WTC11 (cell line): ENCODE results near the gene MEST. TPM values are rescaled to one million over a fixed set of nuclear protein-coding genes. Genes with fewer than 3 reads are reported as not detected.

Source experiments
- CDX4 ChIP-seq: fragments of 250-450 bp; sonication (Bioruptor Pico); IDR thresholded peaks from 2 replicates; pipeline ENCODE4 v1.9.0; 2021; ENCODE audit warnings: moderate library complexity, mild to moderate bottlenecking, inconsistent platforms, borderline replicate concordance
- CREM ChIP-seq: sonication (generic); formaldehyde crosslinking; IDR thresholded peaks from 2 replicates; pipeline ENCODE4 v1.8.1; 2022; ENCODE audit warnings: mild to moderate bottlenecking, missing genetic modification reagents, moderate library complexity
- E2F5 ChIP-seq: sonication (generic); formaldehyde crosslinking; IDR thresholded peaks from 2 replicates; pipeline ENCODE4 v1.8.1; 2022; ENCODE audit warnings: mild to moderate bottlenecking, moderate library complexity, missing genetic modification reagents
- ETV6 ChIP-seq: sonication (generic); formaldehyde crosslinking; IDR thresholded peaks from 2 replicates; pipeline ENCODE4 v1.8.1; 2022; ENCODE audit warnings: mild to moderate bottlenecking, missing genetic modification reagents
- GABPB1 ChIP-seq: sonication (generic); formaldehyde crosslinking; IDR thresholded peaks from 2 replicates; pipeline ENCODE4 v1.8.1; 2023; ENCODE audit warnings: mild to moderate bottlenecking, missing genetic modification reagents
- HMGA2 ChIP-seq: fragments of 250-450 bp; sonication (Bioruptor Pico); IDR thresholded peaks from 2 replicates; pipeline ENCODE4 v1.4.0; 2021; ENCODE audit warnings: mild to moderate bottlenecking, moderate library complexity
- MYBL2 ChIP-seq: sonication (generic); formaldehyde crosslinking; IDR thresholded peaks from 2 replicates; pipeline ENCODE4 v1.8.1; 2023; ENCODE audit warnings: mild to moderate bottlenecking, moderate library complexity, missing genetic modification reagents
- NFATC4 ChIP-seq: fragments of 250-450 bp; sonication (Bioruptor Pico); IDR thresholded peaks from 2 replicates; pipeline ENCODE4 v1.9.0; 2021; ENCODE audit warnings: mild to moderate bottlenecking
- NFYB ChIP-seq: sonication (generic); formaldehyde crosslinking; conservative IDR thresholded peaks from 2 replicates; pipeline ENCODE4 v1.8.0; 2022; ENCODE audit warnings: low read depth, missing genetic modification reagents
- NR3C1 ChIP-seq: sonication (generic); formaldehyde crosslinking; conservative IDR thresholded peaks from 2 replicates; pipeline ENCODE4 v1.8.1; 2023; ENCODE audit warnings: low read depth, mild to moderate bottlenecking, missing genetic modification reagents
- RELA ChIP-seq: sonication (generic); formaldehyde crosslinking; IDR thresholded peaks from 2 replicates; pipeline ENCODE4 v1.8.1; 2022; ENCODE audit warnings: missing genetic modification reagents, mild to moderate bottlenecking, borderline replicate concordance
- SMAD4 ChIP-seq: sonication (generic); formaldehyde crosslinking; IDR thresholded peaks from 2 replicates; pipeline ENCODE4 v1.8.0; 2022; ENCODE audit warnings: mild to moderate bottlenecking, missing genetic modification reagents
- TCF7 ChIP-seq: sonication (generic); formaldehyde crosslinking; IDR thresholded peaks from 2 replicates; pipeline ENCODE4 v1.8.0; 2022; ENCODE audit warnings: mild to moderate bottlenecking, low read depth, missing genetic modification reagents, moderate library complexity
- TP53 ChIP-seq: sonication (generic); formaldehyde crosslinking; IDR thresholded peaks from 2 replicates; pipeline ENCODE4 v1.8.1; 2023; ENCODE audit warnings: mild to moderate bottlenecking, missing genetic modification reagents
- ZNF232 ChIP-seq: sonication (generic); formaldehyde crosslinking; IDR thresholded peaks from 2 replicates; pipeline ENCODE4 v1.8.0; 2022; ENCODE audit warnings: mild to moderate bottlenecking, missing genetic modification reagents
- ZNF281 ChIP-seq: sonication (generic); formaldehyde crosslinking; IDR thresholded peaks from 2 replicates; pipeline ENCODE4 v1.8.0; 2023; ENCODE audit warnings: mild to moderate bottlenecking, missing genetic modification reagents
- ZNF671 ChIP-seq: fragments of 250-450 bp; sonication (Bioruptor Pico); IDR thresholded peaks from 2 replicates; pipeline ENCODE4 v1.8.0; 2021; ENCODE audit warnings: mild to moderate bottlenecking
- total RNA-seq: library from RNA; stranded (reverse); gene quantifications from 3 replicates; pipeline ENCODE4 v1.2.3, GENCODE V29; 2021
- TF ChIP-seq, protein P1 (sequence below): sonication (generic); formaldehyde crosslinking; IDR thresholded peaks from 2 replicates; pipeline ENCODE4 v1.8.1; 2023; ENCODE audit warnings: mild to moderate bottlenecking, missing genetic modification reagents, moderate library complexity
- TF ChIP-seq, protein P2 (sequence below): sonication (generic); formaldehyde crosslinking; IDR thresholded peaks from 2 replicates; pipeline ENCODE4 v1.8.0; 2022; ENCODE audit warnings: mild to moderate bottlenecking, missing genetic modification reagents
- TF ChIP-seq, protein P3 (sequence below): sonication (generic); formaldehyde crosslinking; IDR thresholded peaks from 2 replicates; pipeline ENCODE4 v1.8.1; 2022; ENCODE audit warnings: missing genetic modification reagents, borderline replicate concordance
- TF ChIP-seq, protein P4 (sequence below): sonication (generic); formaldehyde crosslinking; IDR thresholded peaks from 2 replicates; pipeline ENCODE4 v1.8.0; 2023; ENCODE audit warnings: missing genetic modification reagents, mild to moderate bottlenecking, borderline replicate concordance
- TF ChIP-seq, protein P5 (sequence below): sonication (generic); formaldehyde crosslinking; IDR thresholded peaks from 2 replicates; pipeline ENCODE4 v1.8.1; 2023; ENCODE audit warnings: mild to moderate bottlenecking, missing genetic modification reagents

The MEST gene
- total RNA-seq, 1 experiment from 2014 or later = 188 TPM

DNA sequence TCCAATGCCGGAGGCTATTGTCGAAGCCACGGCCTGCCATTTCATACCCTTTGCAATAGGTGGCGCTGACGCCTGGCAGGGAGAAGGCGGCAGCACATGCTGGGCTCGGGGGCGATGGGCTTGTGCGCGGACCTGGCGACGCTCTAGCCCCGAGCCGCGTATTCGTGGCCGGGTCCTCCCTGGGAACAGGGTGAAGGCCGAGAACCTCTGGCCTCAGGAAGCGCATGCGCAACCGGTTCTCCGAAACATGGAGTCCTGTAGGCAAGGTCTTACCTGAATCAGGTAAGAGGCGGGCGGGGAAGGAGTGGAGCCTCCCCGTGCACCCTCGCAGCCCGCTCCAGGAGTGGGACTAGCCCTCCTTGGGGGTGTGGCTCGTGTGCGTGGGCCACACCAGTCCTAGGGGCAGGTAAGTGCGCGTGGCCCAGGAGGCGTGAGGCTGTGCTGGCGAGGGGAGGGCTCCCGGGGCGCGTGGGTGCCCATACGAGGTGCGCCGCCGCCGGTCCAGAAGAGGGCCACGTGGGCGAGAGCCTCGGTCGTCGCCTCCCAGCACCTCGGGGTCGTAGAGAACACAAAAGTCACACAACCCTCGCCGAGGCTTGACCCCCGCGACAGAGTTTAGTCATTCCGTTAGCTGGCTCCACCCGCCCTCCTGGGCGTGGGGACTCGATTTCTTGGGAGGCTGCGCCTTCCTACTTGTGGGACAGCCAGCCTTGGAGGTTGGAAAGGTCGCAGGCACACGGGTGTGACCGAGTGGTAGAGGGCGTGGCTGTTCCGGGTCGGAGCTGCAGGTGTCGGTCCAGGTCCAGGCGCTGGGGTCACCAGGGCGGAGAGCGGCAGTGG lies 5.6 kb upstream of the MEST start (continued):
- TF ChIP-seq CDX4 (no peak), NFYB (CRISPR knock-in tag) (no peak), ETV6 (CRISPR knock-in tag) (peak; percentile 93; the same call in 1 of the 2 replicates), TP53 (CRISPR knock-in tag) (0 out of 2 replicates have a peak, but pooled peaks have one; percentile 32), NFATC4 (CRISPR knock-in tag) (no peak), SMAD4 (no peak), GABPB1 (peak; percentile 50), RELA (peak; percentile 60; the same call in 1 of the 2 replicates), HMGA2 (no peak), ZNF281 (CRISPR knock-in tag) (peak; percentile 82), E2F5 (peak; percentile 66), MYBL2 (CRISPR knock-in tag) (peak; percentile 77), ZNF232 (peak; percentile 90; the same call in 1 of the 2 replicates), NR3C1 (CRISPR knock-in tag) (no peak), TCF7 (no peak; the same call in 1 of the 2 replicates), CREM (no peak; the same call in 1 of the 2 replicates), ZNF671 (CRISPR knock-in tag) (no peak)
- TF ChIP-seq, protein P1, sequence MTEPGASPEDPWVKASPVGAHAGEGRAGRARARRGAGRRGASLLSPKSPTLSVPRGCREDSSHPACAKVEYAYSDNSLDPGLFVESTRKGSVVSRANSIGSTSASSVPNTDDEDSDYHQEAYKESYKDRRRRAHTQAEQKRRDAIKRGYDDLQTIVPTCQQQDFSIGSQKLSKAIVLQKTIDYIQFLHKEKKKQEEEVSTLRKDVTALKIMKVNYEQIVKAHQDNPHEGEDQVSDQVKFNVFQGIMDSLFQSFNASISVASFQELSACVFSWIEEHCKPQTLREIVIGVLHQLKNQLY = peak; percentile 33; the same call in 1 of the 2 replicates
- TF ChIP-seq, protein P2, sequence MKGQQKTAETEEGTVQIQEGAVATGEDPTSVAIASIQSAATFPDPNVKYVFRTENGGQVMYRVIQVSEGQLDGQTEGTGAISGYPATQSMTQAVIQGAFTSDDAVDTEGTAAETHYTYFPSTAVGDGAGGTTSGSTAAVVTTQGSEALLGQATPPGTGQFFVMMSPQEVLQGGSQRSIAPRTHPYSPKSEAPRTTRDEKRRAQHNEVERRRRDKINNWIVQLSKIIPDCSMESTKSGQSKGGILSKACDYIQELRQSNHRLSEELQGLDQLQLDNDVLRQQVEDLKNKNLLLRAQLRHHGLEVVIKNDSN (CRISPR knock-in tag) = peak; percentile 57; the same call in 1 of the 2 replicates
- TF ChIP-seq, protein P3, sequence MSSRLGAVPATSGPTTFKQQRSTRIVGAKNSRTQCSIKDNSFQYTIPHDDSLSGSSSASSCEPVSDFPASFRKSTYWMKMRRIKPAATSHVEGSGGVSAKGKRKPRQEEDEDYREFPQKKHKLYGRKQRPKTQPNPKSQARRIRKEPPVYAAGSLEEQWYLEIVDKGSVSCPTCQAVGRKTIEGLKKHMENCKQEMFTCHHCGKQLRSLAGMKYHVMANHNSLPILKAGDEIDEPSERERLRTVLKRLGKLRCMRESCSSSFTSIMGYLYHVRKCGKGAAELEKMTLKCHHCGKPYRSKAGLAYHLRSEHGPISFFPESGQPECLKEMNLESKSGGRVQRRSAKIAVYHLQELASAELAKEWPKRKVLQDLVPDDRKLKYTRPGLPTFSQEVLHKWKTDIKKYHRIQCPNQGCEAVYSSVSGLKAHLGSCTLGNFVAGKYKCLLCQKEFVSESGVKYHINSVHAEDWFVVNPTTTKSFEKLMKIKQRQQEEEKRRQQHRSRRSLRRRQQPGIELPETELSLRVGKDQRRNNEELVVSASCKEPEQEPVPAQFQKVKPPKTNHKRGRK (CRISPR knock-in tag) = no peak
- TF ChIP-seq, protein P4, sequence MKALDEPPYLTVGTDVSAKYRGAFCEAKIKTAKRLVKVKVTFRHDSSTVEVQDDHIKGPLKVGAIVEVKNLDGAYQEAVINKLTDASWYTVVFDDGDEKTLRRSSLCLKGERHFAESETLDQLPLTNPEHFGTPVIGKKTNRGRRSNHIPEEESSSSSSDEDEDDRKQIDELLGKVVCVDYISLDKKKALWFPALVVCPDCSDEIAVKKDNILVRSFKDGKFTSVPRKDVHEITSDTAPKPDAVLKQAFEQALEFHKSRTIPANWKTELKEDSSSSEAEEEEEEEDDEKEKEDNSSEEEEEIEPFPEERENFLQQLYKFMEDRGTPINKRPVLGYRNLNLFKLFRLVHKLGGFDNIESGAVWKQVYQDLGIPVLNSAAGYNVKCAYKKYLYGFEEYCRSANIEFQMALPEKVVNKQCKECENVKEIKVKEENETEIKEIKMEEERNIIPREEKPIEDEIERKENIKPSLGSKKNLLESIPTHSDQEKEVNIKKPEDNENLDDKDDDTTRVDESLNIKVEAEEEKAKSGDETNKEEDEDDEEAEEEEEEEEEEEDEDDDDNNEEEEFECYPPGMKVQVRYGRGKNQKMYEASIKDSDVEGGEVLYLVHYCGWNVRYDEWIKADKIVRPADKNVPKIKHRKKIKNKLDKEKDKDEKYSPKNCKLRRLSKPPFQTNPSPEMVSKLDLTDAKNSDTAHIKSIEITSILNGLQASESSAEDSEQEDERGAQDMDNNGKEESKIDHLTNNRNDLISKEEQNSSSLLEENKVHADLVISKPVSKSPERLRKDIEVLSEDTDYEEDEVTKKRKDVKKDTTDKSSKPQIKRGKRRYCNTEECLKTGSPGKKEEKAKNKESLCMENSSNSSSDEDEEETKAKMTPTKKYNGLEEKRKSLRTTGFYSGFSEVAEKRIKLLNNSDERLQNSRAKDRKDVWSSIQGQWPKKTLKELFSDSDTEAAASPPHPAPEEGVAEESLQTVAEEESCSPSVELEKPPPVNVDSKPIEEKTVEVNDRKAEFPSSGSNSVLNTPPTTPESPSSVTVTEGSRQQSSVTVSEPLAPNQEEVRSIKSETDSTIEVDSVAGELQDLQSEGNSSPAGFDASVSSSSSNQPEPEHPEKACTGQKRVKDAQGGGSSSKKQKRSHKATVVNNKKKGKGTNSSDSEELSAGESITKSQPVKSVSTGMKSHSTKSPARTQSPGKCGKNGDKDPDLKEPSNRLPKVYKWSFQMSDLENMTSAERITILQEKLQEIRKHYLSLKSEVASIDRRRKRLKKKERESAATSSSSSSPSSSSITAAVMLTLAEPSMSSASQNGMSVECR (CRISPR knock-in tag) = peak; percentile 92; the same call in 1 of the 2 replicates
- TF ChIP-seq, protein P5, sequence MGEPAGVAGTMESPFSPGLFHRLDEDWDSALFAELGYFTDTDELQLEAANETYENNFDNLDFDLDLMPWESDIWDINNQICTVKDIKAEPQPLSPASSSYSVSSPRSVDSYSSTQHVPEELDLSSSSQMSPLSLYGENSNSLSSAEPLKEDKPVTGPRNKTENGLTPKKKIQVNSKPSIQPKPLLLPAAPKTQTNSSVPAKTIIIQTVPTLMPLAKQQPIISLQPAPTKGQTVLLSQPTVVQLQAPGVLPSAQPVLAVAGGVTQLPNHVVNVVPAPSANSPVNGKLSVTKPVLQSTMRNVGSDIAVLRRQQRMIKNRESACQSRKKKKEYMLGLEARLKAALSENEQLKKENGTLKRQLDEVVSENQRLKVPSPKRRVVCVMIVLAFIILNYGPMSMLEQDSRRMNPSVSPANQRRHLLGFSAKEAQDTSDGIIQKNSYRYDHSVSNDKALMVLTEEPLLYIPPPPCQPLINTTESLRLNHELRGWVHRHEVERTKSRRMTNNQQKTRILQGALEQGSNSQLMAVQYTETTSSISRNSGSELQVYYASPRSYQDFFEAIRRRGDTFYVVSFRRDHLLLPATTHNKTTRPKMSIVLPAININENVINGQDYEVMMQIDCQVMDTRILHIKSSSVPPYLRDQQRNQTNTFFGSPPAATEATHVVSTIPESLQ (CRISPR knock-in tag) = peak; percentile 15; the same call in 1 of the 2 replicates
